GM12878 (cell line): ENCODE measurements around the gene LIMS2. TPM values are rescaled to one million over a fixed set of nuclear protein-coding genes. Genes with fewer than 3 reads are reported as not detected.

Source experiments
- ATAC-seq: fragments of 200-7000 bp; cut with Tn5 transposase; 3 replicates; pipeline ENCODE4 v1.9.1; 2020; ENCODE audit warnings: mild to moderate bottlenecking, moderate library complexity
- BruUV-seq: library from RNA; stranded (reverse); fragments of 400-500 nt; replicated peaks from 2 replicates; lab custom pipeline; 2021; lab: Mats Ljungman, UMichigan
- CTCF ChIA-PET: fragments of 300-600 bp; sonication (Branson Sonifier 250); formaldehyde crosslinking; extraction: SDS; loops from one replicate; lab custom pipeline; 2021; ENCODE audit warnings: inconsistent platforms; lab: Yijun Ruan, JAX
- POLR2A ChIA-PET: fragments of 350-600 bp; formaldehyde crosslinking; extraction: SDS; loops from one replicate; lab custom pipeline; 2021; ENCODE audit warnings: inconsistent platforms; lab: Charles Lee
- RAD21 ChIA-PET: fragments of 300-600 bp; sonication (Branson Sonifier 250); formaldehyde crosslinking; loops from one replicate; lab custom pipeline; 2023; ENCODE audit warnings: antibody characterized with exemption; ENCODE audit not compliant: unreplicated experiment; lab: Charles Lee
- SMC1A ChIA-PET: fragments of 300-600 bp; sonication (Branson Sonifier 250); formaldehyde crosslinking; loops from one replicate; lab custom pipeline; 2023; ENCODE audit not compliant: unreplicated experiment, uncharacterized antibody; lab: Charles Lee
- DNase-seq: peaks from one replicate; pipeline ENCODE4 v3.0.0-alpha.2; 2011; ENCODE audit warnings: low read depth, low spot score
- FAIRE-seq: peaks from 3 replicates; lab custom pipeline; 2011; peaks lifted over from hg19 to GRCh38; lab: Jason Lieb, UNC
- H2AFZ ChIP-seq: 2 replicates; pipeline ENCODE4 v1.6.0; 2011; ENCODE audit warnings: low read depth, low read length, control low read depth; ENCODE audit not compliant: control insufficient read depth
- H3K27ac ChIP-seq: 2 replicates; pipeline ENCODE4 v1.5.1; 2011; ENCODE audit warnings: control low read depth; ENCODE audit not compliant: control insufficient read depth, insufficient read depth
- H3K27me3 ChIP-seq, 2 experiments: replicated peaks in 1 of 2; 2 replicates each; pipeline versions ENCODE4 v1.6.0 to v1.6.1; 2011; ENCODE audit warnings: low read length in 1 of 2; ENCODE audit not compliant: control insufficient read depth in 2 of 2, insufficient read depth in 2 of 2
- H3K36me3 ChIP-seq, 2 experiments: 2 replicates each; pipeline ENCODE4 v1.5.1; 2011; ENCODE audit warnings: low read length in 1 of 2; ENCODE audit not compliant: control insufficient read depth in 2 of 2, insufficient read depth in 2 of 2
- H3K4me1 ChIP-seq: 2 replicates; pipeline ENCODE4 v1.6.1; 2011; ENCODE audit warnings: mild to moderate bottlenecking, low read length, moderate library complexity, mixed read lengths; ENCODE audit not compliant: control insufficient read depth, insufficient read depth
- H3K4me2 ChIP-seq: 2 replicates; pipeline ENCODE4 v1.6.0; 2011; ENCODE audit warnings: control low read depth; ENCODE audit not compliant: control insufficient read depth, insufficient read depth
- H3K4me3 ChIP-seq: fragments of 200-600 bp; sonication (generic); 2 replicates; pipeline ENCODE4 v1.5.1; 2016
- H3K79me2 ChIP-seq: 2 replicates; pipeline ENCODE4 v1.6.0; 2011; ENCODE audit warnings: low read length; ENCODE audit not compliant: control insufficient read depth, insufficient read depth
- H3K9ac ChIP-seq: 2 replicates; pipeline ENCODE4 v1.8.0; 2011; ENCODE audit warnings: low read length, control low read depth, mixed read lengths; ENCODE audit not compliant: control insufficient read depth, insufficient read depth
- H3K9me3 ChIP-seq: replicated peaks from 3 replicates; pipeline ENCODE4 v1.5.1; 2011; ENCODE audit warnings: mild to moderate bottlenecking, low read length; ENCODE audit not compliant: control insufficient read depth, insufficient read depth
- H4K20me1 ChIP-seq: 2 replicates; pipeline ENCODE4 v1.6.0; 2011; ENCODE audit not compliant: control insufficient read depth, insufficient read depth
- CHD1 ChIP-seq: IDR thresholded peaks from 2 replicates; pipeline ENCODE4 v1.6.1; 2012; ENCODE audit warnings: low read depth, low read length, improper control_type of control experiment
- EED ChIP-seq: sonication (generic); IDR thresholded peaks from 2 replicates; pipeline ENCODE4 v1.6.1; 2016; ENCODE audit warnings: antibody characterized with exemption, low read depth
- NBN ChIP-seq: fragments of 450-650 bp; IDR thresholded peaks from 2 replicates; pipeline ENCODE4 v1.6.1; 2016
- RUNX3 ChIP-seq: IDR thresholded peaks from 2 replicates; pipeline ENCODE4 v1.6.1; 2012; ENCODE audit warnings: low read length, inconsistent platforms
- SIX5 ChIP-seq: IDR thresholded peaks from 2 replicates; pipeline ENCODE4 v1.6.1; 2011; ENCODE audit warnings: mild to moderate bottlenecking, low read depth, low read length, moderate library complexity; ENCODE audit not compliant: severe bottlenecking
- SREBF1 ChIP-seq: IDR thresholded peaks from 2 replicates; pipeline ENCODE4 v1.6.1; 2012; ENCODE audit warnings: mild to moderate bottlenecking, low read length
- WRNIP1 ChIP-seq: IDR thresholded peaks from 2 replicates; pipeline ENCODE4 v1.6.1; 2011; ENCODE audit warnings: low read depth, low read length, improper control_type of control experiment, borderline replicate concordance
- WGBS: methylation state at CpG from one replicate; pipeline ENCODE4 v1.1.6; 2016; ENCODE audit warnings: low lambda C conversion rate; ENCODE audit not compliant: insufficient replicate concordance, insufficient coverage; ENCODE audit errors: missing lambda C conversion rate; 5-methylcytosine and 5-hydroxymethylcytosine counted together
- in situ Hi-C: fragments of 300-500 bp; cut with MboI; formaldehyde crosslinking; loops from 9 replicates; pipeline ENCODE4 v1.14.3; 2018; ENCODE audit warnings: mixed read lengths
- intact Hi-C: fragments of 100-400 bp; cut with micrococcal nuclease; formaldehyde crosslinking; loops from one replicate; pipeline ENCODE4 v1.14.2; 2022; ENCODE audit not compliant: unreplicated experiment
- polyA plus RNA-seq, 11 experiments: library from polyadenylated mRNA; depleted of rRNA in 4 of 11; unstranded in 6 of 11; stranded (reverse) in 5 of 11; fragments of >200 nt; fragmentation: Nextera tagmentation in 4 of 11; fragmentation: Illumina TruSeq in 1 of 11; extraction: Ambion mirVana in 4 of 11; extraction: Trizol in 1 of 11; gene quantifications; 1 replicate in 1 of 11; 2 replicates in 10 of 11; pipeline versions ENCODE4 v1.2.1 to v1.2.3, GENCODE V29; 2011 to 2016; ENCODE audit warnings: inconsistent platforms in 2 of 11, missing spikeins in 2 of 11, low read depth in 1 of 11
- total RNA-seq, 4 experiments: library from RNA; depleted of rRNA in 3 of 4; stranded (reverse); fragments of >200 nt in 3 of 4; fragmentation: Illumina TruSeq in 1 of 4; extraction: Trizol in 1 of 4; gene quantifications; 2 replicates each; pipeline versions ENCODE4 v1.2.1 to v1.2.3, GENCODE V29; 2013 to 2021
- TF ChIP-seq, protein P1 (sequence below): fragments of 450-650 bp; IDR thresholded peaks from 2 replicates; pipeline ENCODE4 v1.6.1; 2017; ENCODE audit warnings: mild to moderate bottlenecking, low read depth, inconsistent platforms; ENCODE audit not compliant: poor library complexity, severe bottlenecking
- TF ChIP-seq, protein P2 (sequence below): fragments of 450-650 bp; IDR thresholded peaks from 2 replicates; pipeline ENCODE4 v1.6.1; 2016; ENCODE audit warnings: mild to moderate bottlenecking
- TF ChIP-seq, protein P3 (sequence below): fragments of 450-650 bp; IDR thresholded peaks from 2 replicates; pipeline ENCODE4 v1.6.1; 2016; ENCODE audit warnings: mild to moderate bottlenecking, moderate library complexity, borderline replicate concordance
- TF ChIP-seq, protein P4 (sequence below), 3 experiments: IDR thresholded peaks in 2 of 3; conservative IDR thresholded peaks in 1 of 3; 2 replicates each; pipeline ENCODE4 v1.5.1; 2011; ENCODE audit warnings: low read depth in 3 of 3, low read length in 3 of 3, mild to moderate bottlenecking in 3 of 3, control low read depth in 2 of 3, moderate library complexity in 2 of 3, inconsistent platforms in 1 of 3, mixed read lengths in 1 of 3; ENCODE audit not compliant: control insufficient read depth in 2 of 3, insufficient read depth in 1 of 3; ENCODE audit errors: extremely low read depth in 1 of 3

Gene LIMS2
- total and polyA plus RNA-seq, 10 of the 15 experiments (the other 5 are each of a cell fraction or from before 2014, with no cell fraction given): 0.06 to 0.81 (median 0.16) TPM; not detected in 2

DNA sequence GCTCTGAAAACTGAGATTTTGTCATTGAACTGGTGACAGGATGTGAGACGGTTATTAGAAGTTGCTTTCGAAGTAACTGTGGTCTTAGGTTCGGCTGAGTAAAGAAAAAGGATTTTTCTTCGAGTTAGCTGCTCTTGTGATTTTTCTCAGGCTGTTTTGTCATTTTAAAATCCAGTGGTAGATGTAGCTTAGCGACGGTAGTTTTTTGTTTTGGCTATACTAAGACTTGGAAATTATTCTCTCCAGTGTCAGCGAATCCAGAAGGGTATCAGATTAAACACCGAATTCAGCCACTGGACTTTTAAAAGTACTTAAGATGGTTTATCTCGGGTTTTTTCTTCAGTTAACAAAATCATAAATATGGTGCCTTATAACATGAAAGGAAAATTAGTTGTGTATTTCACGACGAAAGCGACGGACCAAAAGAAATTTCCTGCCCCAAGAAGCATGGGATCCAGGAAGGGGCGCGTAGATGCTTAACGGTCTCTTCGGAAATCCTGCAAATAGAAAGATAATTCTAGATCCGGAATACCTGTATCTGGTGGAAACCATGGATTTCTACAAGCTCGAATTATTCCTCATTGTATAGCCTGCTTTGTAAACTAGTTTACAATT, 27.2 kb upstream of the LIMS2 start:
- 55% methylated on average over 19 of the region's 19 CpGs for WGBS
- ATAC-seq: no peak
- 0 out of 2 replicates have a peak, but pooled peaks have one; percentile 7 for TF ChIP-seq RUNX3
- no peak for TF ChIP-seq SIX5
- TF ChIP-seq, protein P1, sequence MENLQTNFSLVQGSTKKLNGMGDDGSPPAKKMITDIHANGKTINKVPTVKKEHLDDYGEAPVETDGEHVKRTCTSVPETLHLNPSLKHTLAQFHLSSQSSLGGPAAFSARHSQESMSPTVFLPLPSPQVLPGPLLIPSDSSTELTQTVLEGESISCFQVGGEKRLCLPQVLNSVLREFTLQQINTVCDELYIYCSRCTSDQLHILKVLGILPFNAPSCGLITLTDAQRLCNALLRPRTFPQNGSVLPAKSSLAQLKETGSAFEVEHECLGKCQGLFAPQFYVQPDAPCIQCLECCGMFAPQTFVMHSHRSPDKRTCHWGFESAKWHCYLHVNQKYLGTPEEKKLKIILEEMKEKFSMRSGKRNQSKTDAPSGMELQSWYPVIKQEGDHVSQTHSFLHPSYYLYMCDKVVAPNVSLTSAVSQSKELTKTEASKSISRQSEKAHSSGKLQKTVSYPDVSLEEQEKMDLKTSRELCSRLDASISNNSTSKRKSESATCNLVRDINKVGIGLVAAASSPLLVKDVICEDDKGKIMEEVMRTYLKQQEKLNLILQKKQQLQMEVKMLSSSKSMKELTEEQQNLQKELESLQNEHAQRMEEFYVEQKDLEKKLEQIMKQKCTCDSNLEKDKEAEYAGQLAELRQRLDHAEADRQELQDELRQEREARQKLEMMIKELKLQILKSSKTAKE: peak; percentile 18
- no peak for TF ChIP-seq EED
- no peak for TF ChIP-seq CHD1
- TF ChIP-seq WRNIP1: no peak
- 0 out of 2 replicates have a peak, but pooled peaks have one; percentile 4 for TF ChIP-seq SREBF1
- TF ChIP-seq, protein P2, sequence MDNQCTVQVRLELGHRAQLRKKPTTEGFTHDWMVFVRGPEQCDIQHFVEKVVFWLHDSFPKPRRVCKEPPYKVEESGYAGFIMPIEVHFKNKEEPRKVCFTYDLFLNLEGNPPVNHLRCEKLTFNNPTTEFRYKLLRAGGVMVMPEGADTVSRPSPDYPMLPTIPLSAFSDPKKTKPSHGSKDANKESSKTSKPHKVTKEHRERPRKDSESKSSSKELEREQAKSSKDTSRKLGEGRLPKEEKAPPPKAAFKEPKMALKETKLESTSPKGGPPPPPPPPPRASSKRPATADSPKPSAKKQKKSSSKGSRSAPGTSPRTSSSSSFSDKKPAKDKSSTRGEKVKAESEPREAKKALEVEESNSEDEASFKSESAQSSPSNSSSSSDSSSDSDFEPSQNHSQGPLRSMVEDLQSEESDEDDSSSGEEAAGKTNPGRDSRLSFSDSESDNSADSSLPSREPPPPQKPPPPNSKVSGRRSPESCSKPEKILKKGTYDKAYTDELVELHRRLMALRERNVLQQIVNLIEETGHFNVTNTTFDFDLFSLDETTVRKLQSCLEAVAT: peak; percentile 91
- TF ChIP-seq NBN: peak; percentile 38; the same call in 1 of the 2 replicates
- TF ChIP-seq, protein P3, sequence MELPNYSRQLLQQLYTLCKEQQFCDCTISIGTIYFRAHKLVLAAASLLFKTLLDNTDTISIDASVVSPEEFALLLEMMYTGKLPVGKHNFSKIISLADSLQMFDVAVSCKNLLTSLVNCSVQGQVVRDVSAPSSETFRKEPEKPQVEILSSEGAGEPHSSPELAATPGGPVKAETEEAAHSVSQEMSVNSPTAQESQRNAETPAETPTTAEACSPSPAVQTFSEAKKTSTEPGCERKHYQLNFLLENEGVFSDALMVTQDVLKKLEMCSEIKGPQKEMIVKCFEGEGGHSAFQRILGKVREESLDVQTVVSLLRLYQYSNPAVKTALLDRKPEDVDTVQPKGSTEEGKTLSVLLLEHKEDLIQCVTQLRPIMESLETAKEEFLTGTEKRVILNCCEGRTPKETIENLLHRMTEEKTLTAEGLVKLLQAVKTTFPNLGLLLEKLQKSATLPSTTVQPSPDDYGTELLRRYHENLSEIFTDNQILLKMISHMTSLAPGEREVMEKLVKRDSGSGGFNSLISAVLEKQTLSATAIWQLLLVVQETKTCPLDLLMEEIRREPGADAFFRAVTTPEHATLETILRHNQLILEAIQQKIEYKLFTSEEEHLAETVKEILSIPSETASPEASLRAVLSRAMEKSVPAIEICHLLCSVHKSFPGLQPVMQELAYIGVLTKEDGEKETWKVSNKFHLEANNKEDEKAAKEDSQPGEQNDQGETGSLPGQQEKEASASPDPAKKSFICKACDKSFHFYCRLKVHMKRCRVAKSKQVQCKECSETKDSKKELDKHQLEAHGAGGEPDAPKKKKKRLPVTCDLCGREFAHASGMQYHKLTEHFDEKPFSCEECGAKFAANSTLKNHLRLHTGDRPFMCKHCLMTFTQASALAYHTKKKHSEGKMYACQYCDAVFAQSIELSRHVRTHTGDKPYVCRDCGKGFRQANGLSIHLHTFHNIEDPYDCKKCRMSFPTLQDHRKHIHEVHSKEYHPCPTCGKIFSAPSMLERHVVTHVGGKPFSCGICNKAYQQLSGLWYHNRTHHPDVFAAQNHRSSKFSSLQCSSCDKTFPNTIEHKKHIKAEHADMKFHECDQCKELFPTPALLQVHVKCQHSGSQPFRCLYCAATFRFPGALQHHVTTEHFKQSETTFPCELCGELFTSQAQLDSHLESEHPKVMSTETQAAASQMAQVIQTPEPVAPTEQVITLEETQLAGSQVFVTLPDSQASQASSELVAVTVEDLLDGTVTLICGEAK: peak; percentile 30; the same call in 1 of the 2 replicates
- TF ChIP-seq, protein P4, sequence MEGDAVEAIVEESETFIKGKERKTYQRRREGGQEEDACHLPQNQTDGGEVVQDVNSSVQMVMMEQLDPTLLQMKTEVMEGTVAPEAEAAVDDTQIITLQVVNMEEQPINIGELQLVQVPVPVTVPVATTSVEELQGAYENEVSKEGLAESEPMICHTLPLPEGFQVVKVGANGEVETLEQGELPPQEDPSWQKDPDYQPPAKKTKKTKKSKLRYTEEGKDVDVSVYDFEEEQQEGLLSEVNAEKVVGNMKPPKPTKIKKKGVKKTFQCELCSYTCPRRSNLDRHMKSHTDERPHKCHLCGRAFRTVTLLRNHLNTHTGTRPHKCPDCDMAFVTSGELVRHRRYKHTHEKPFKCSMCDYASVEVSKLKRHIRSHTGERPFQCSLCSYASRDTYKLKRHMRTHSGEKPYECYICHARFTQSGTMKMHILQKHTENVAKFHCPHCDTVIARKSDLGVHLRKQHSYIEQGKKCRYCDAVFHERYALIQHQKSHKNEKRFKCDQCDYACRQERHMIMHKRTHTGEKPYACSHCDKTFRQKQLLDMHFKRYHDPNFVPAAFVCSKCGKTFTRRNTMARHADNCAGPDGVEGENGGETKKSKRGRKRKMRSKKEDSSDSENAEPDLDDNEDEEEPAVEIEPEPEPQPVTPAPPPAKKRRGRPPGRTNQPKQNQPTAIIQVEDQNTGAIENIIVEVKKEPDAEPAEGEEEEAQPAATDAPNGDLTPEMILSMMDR (IDR thresholded peaks at IDR 0.05 in 2 of 3, conservative IDR thresholded peaks at IDR 0.05 in 1 of 3; ENCODE audit: control insufficient read depth in 2 of 3, extremely low read depth in 1 of 3, insufficient read depth in 1 of 3, low read depth in 3 of 3, low read length in 3 of 3): no peak
- TF ChIP-seq, all 136 proteins: peak for 6
- H3K36me3 ChIP-seq: peaks cover 5 to 7% of the 10 kb centered on the region in 2 experiments; a peak in 3 of 4 replicates
- CTCF ChIA-PET: interaction anchor here (0.6 to 2.2 kb wide), 4 partner anchors 16 to 1437 kb away, joined by 3 to 4 read pairs (median 3); no protein-coding TSS in a partner anchor
- H3K4me3 ChIP-seq: peak overlapping the region; percentile 71
- H4K20me1 ChIP-seq: no peaks in the 10 kb centered on the region
- H3K4me2 ChIP-seq: peak overlapping the region; percentile 93
- intact Hi-C loops (loop anchor here (5.0 kb wide), 5 partner anchors 40 to 325 kb away; partner anchors contain the start of genes IWS1, POLR2D and SAP130), in situ Hi-C loops (no loop called here)
- POLR2A ChIA-PET: interaction anchor here (0.6 to 2.1 kb wide), 10 partner anchors 12 to 391 kb away, joined by 3 to 9 read pairs (median 3); partner anchors contain the start of gene WDR33
- SMC1A ChIA-PET: interaction anchor here (0.6 to 3.2 kb wide), 19 partner anchors 8 to 149 kb away, joined by 3 to 17 read pairs (median 4); partner anchors contain the start of gene WDR33
- peak; percentile 85 for FAIRE-seq
- H3K79me2 ChIP-seq: peaks cover 21% of the 10 kb centered on the region
- RAD21 ChIA-PET: interaction anchor here (0.8 to 5.7 kb wide), 11 partner anchors 9 to 176 kb away, joined by 3 to 53 read pairs (median 5); partner anchors contain the start of genes IWS1 and WDR33
- H3K9me3 ChIP-seq: no peaks in the 10 kb centered on the region
- peak overlapping the region; percentile 99 for H3K27ac ChIP-seq
- peaks cover 9% of the 10 kb centered on the region for H3K4me1 ChIP-seq
- H3K27me3 ChIP-seq: no peaks in the 10 kb centered on the region
- H2AFZ ChIP-seq: peak overlapping the region; percentile 28; the same call in 1 of the 2 replicates
- TSS peak; percentile 86 for BruUV-seq
- no peak for DNase-seq
- H3K9ac ChIP-seq: peak overlapping the region; percentile 96
